Midbrain (tissue), 1 donor: ENCODE measurements around the gene CPLX3.
A peak's percentile ranks its signal among the peaks of the same experiment; 100 is the strongest.
"Not testable (repeated sequence)": the region's sequence is repeated elsewhere in the genome, so short reads cannot be mapped to it uniquely, and the experiment has no call there.

Experiments
- DNase-seq: peaks from one replicate; lab custom pipeline; 2025; lab: John Stamatoyannopoulos, UW

The CPLX3 gene

GRCh38 chr15:74826364-74826819 is at the start of gene CPLX3:
Gene CPLX3 (plus strand): TSS chr15:74826627. CDS start chr15:74826704, 77 bp downstream.
- peak; percentile 9 for DNase-seq

GRCh38 chr15:74776821-74777768 is 49.3 kb upstream of the CPLX3 start:
- peak; percentile 21 for DNase-seq

- DNase-seq: no peak
These were observed 48.4 kb upstream of the CPLX3 start for GRCh38 chr15:74777769-74778598.

- no peak for DNase-seq
These were observed 47.8 kb upstream of the CPLX3 start for GRCh38 chr15:74778599-74778970.

GRCh38 chr15:74779162-74779648 is 47.2 kb upstream of the CPLX3 start:
- no peak for DNase-seq

GRCh38 chr15:74780523-74781430 is 45.6 kb upstream of the CPLX3 start:
- DNase-seq: no peak

- peak; percentile 65 for DNase-seq
These were observed 44.8 kb upstream of the CPLX3 start, which contains the start of gene CSK for GRCh38 chr15:74781431-74782258. Gene CSK (plus strand): TSS chr15:74782080. CDS start chr15:74798298, 16,218 bp downstream.

GRCh38 chr15:74782259-74783071 is 44.0 kb upstream of the CPLX3 start:
- no peak for DNase-seq

- DNase-seq: no peak
These were observed 43.2 kb upstream of the CPLX3 start for GRCh38 chr15:74783072-74783807.

GRCh38 chr15:74783808-74784175 is 42.6 kb upstream of the CPLX3 start:
- peak; percentile 31 for DNase-seq

GRCh38 chr15:74784426-74785193 is 41.8 kb upstream of the CPLX3 start:
- DNase-seq: no peak

GRCh38 chr15:74785194-74786032 is 41.0 kb upstream of the CPLX3 start:
- DNase-seq: no peak

- DNase-seq: not testable (repeated sequence)
These were observed 40.3 kb upstream of the CPLX3 start for GRCh38 chr15:74786081-74786480.

- no peak for DNase-seq
These were observed 39.8 kb upstream of the CPLX3 start for GRCh38 chr15:74786551-74787165.

GRCh38 chr15:74787251-74788041 is 39.0 kb upstream of the CPLX3 start:
- peak; percentile 50 for DNase-seq
